Right renal cortex interstitium (tissue), 3 donors: ENCODE results near the gene MFSD12. TPM values are rescaled to one million over a fixed set of nuclear protein-coding genes. Genes with fewer than 3 reads are reported as not detected.

Experiments
- DNase-seq, 3 donors: peaks; one replicate each; pipeline ENCODE4 v3.0.0-alpha.2; 2013; ENCODE audit warnings: low read depth in 3 of 3, low spot score in 2 of 3
- polyA plus RNA-seq, 3 donors: library from polyadenylated mRNA; unstranded; fragments of 120-200 nt; gene quantifications; one replicate each; pipeline ENCODE4 v1.2.1, GENCODE V29; 2013; ENCODE audit not compliant: insufficient read length in 3 of 3

MFSD12 gene
- polyA plus RNA-seq, 3 donors = 47.2 to 53.4 (median 48.2) TPM

GRCh38 chr19:3563709-3564524, 6.5 kb upstream of the MFSD12 start:
- no peak for DNase-seq

- no peak for DNase-seq
These were observed 367 bp downstream of the MFSD12 start for GRCh38 chr19:3556978-3557460.

- no peak for DNase-seq
These were observed 886 bp downstream of the MFSD12 start for GRCh38 chr19:3556423-3556977.

GRCh38 chr19:3555653-3556422, 1.5 kb downstream of the MFSD12 start:
- no peak for DNase-seq

- no peak for DNase-seq
These were observed 2.9 kb downstream of the MFSD12 start for GRCh38 chr19:3554254-3555083.

GRCh38 chr19:3551792-3552095, 5.6 kb downstream of the MFSD12 start:
- no peak for DNase-seq

GRCh38 chr19:3550947-3551791, 6.2 kb downstream of the MFSD12 start:
- DNase-seq = no peak

- no peak for DNase-seq
These were observed 7.6 kb downstream of the MFSD12 start for GRCh38 chr19:3549816-3550215.

GRCh38 chr19:3548606-3549005, 8.8 kb downstream of the MFSD12 start:
- no peak for DNase-seq

GRCh38 chr19:3547767-3548282, 9.6 kb downstream of the MFSD12 start:
- no peak for DNase-seq

- no peak for DNase-seq
These were observed 10.1 kb downstream of the MFSD12 start for GRCh38 chr19:3547301-3547731.

- no peak for DNase-seq
These were observed 11.3 kb downstream of the MFSD12 start for GRCh38 chr19:3546119-3546518.

- DNase-seq = no peak
These were observed 11.7 kb downstream of the MFSD12 start for GRCh38 chr19:3545669-3546034.

- no peak for DNase-seq
These were observed 12.4 kb downstream of the MFSD12 start for GRCh38 chr19:3544742-3545668.

- DNase-seq = no peak
These were observed 13.4 kb downstream of the MFSD12 start for GRCh38 chr19:3544058-3544376.

GRCh38 chr19:3543150-3544057, 14.0 kb downstream of the MFSD12 start:
- no peak for DNase-seq

GRCh38 chr19:3539756-3540118, 17.6 kb downstream of the MFSD12 start:
- no peak for DNase-seq
